B cell (primary cell): ENCODE measurements around the gene EXOC4. TPM values are rescaled to one million over a fixed set of nuclear protein-coding genes. Genes with fewer than 3 reads are reported as not detected.

Experiments
- ATAC-seq: fragments of 200-7000 bp; cut with Tn5 transposase; one replicate; pipeline ENCODE4 v1.10.0; 2021; ENCODE audit warnings: low read depth, mild to moderate bottlenecking, moderate number of reproducible peaks, moderate library complexity
- CTCF ChIA-PET: fragments of 350-600 bp; sonication (Branson Sonifier 250); formaldehyde crosslinking; loops from one replicate; lab custom pipeline; 2021; ENCODE audit warnings: antibody characterized with exemption, inconsistent platforms; lab: Charles Lee
- POLR2A ChIA-PET: fragments of 350-600 bp; sonication (Branson Sonifier 250); formaldehyde crosslinking; loops from one replicate; lab custom pipeline; 2021; ENCODE audit warnings: antibody characterized with exemption; lab: Charles Lee
- DNase-seq: peaks from one replicate; pipeline ENCODE4 v3.0.0; 2013
- H2AFZ ChIP-seq: 2 replicates; pipeline ENCODE4 v1.6.1; 2012; ENCODE audit warnings: mild to moderate bottlenecking, low read depth, low read length; ENCODE audit not compliant: insufficient read depth, poor library complexity, severe bottlenecking
- H3K27ac ChIP-seq, 2 donors: 1 replicate in 1 of 2; 2 replicates in 1 of 2; pipeline ENCODE4 v1.5.1; 2012 to 2013; ENCODE audit warnings: low read length in 2 of 2, mild to moderate bottlenecking in 2 of 2, moderate library complexity in 1 of 2
- H3K27me3 ChIP-seq, 4 experiments: fragments of 200-600 bp in 1 of 4; sonication (generic) in 1 of 4; replicated peaks in 1 of 4; 1 replicate in 2 of 4; 2 replicates in 2 of 4; pipeline versions ENCODE4 v1.6.1 to v1.7.0; 2013 to 2016; ENCODE audit warnings: low read length in 3 of 4, mild to moderate bottlenecking in 2 of 4, mixed read lengths in 1 of 4, moderate library complexity in 1 of 4; ENCODE audit not compliant: insufficient read depth in 4 of 4, control insufficient read depth in 3 of 4; ENCODE audit errors: control extremely low read depth in 1 of 4
- H3K36me3 ChIP-seq, 2 experiments: replicated peaks in 1 of 2; 1 replicate in 1 of 2; 2 replicates in 1 of 2; pipeline versions ENCODE4 v1.6.1 to v1.7.1; 2013; ENCODE audit warnings: low read length in 1 of 2; ENCODE audit not compliant: insufficient read depth in 2 of 2, control insufficient read depth in 1 of 2; ENCODE audit errors: control extremely low read depth in 1 of 2, extremely low read depth in 1 of 2
- H3K4me1 ChIP-seq, 2 donors: fragments of 200-600 bp in 1 of 2; sonication (generic) in 1 of 2; 1 replicate in 1 of 2; 2 replicates in 1 of 2; pipeline versions ENCODE4 v1.5.1 to v1.6.1; 2013 to 2017; ENCODE audit warnings: low read length in 2 of 2; ENCODE audit not compliant: control insufficient read depth in 2 of 2, insufficient read depth in 2 of 2
- H3K4me2 ChIP-seq: replicated peaks from 2 replicates; pipeline ENCODE3; 2012; ENCODE audit warnings: mild to moderate bottlenecking, low read depth, low read length; ENCODE audit not compliant: poor library complexity, severe bottlenecking
- H3K4me3 ChIP-seq, 5 experiments: fragments of 200-600 bp in 1 of 5; sonication (generic) in 1 of 5; 1 replicate in 3 of 5; 2 replicates in 2 of 5; pipeline versions ENCODE4 v1.5.1 to v1.7.0; 2011 to 2016; ENCODE audit warnings: low read length in 4 of 5, mild to moderate bottlenecking in 4 of 5, low read depth in 2 of 5, control low read depth in 1 of 5, moderate library complexity in 1 of 5; ENCODE audit not compliant: insufficient read depth in 1 of 5; ENCODE audit errors: control extremely low read depth in 1 of 5, extremely low read depth in 1 of 5
- H3K79me2 ChIP-seq: fragments of 200-600 bp; sonication (generic); one replicate; pipeline ENCODE4 v1.6.0; 2016; ENCODE audit warnings: low read length; ENCODE audit not compliant: control insufficient read depth, insufficient read depth
- H3K9ac ChIP-seq: fragments of 200-600 bp; sonication (generic); 2 replicates; pipeline ENCODE4 v1.6.1; 2017; ENCODE audit warnings: mild to moderate bottlenecking, low read length, moderate library complexity
- H3K9me3 ChIP-seq, 3 donors: one replicate each; pipeline versions ENCODE4 v1.6.1 to v1.7.1; 2013; ENCODE audit warnings: low read length in 2 of 3; ENCODE audit not compliant: control insufficient read depth in 2 of 3, insufficient read depth in 1 of 3; ENCODE audit errors: control extremely low read depth in 1 of 3
- H4K20me1 ChIP-seq: 2 replicates; pipeline ENCODE4 v1.6.0; 2012; ENCODE audit warnings: mild to moderate bottlenecking, low read length; ENCODE audit not compliant: insufficient read depth, control insufficient read depth, poor library complexity, severe bottlenecking
- H3K27ac Mint-ChIP-seq: one replicate; pipeline ENCODE4 v1.8.0; 2021; ENCODE audit warnings: mixed read lengths
- H3K27me3 Mint-ChIP-seq: one replicate; pipeline ENCODE4 v1.8.0; 2021; ENCODE audit warnings: mixed read lengths
- H3K4me1 Mint-ChIP-seq: one replicate; pipeline ENCODE4 v1.8.0; 2021; ENCODE audit warnings: mixed read lengths
- H3K4me3 Mint-ChIP-seq: one replicate; pipeline ENCODE4 v1.8.0; 2021; ENCODE audit warnings: mixed read lengths
- H3K9me3 Mint-ChIP-seq: one replicate; pipeline ENCODE4 v1.8.0; 2022; ENCODE audit warnings: mixed read lengths; ENCODE audit not compliant: insufficient read depth
- CTCF ChIP-seq: fragments of 200-600 bp; IDR thresholded peaks from one replicate; pipeline ENCODE4 v1.8.0; 2022; ENCODE audit warnings: antibody characterized with exemption, mild to moderate bottlenecking
- EZH2 ChIP-seq: IDR thresholded peaks from 2 replicates; pipeline ENCODE4 v1.6.1; 2012; ENCODE audit warnings: borderline replicate concordance, low read depth, mild to moderate bottlenecking, moderate library complexity, low read length; ENCODE audit not compliant: insufficient read depth, poor library complexity, severe bottlenecking
- WGBS: methylation state at CpG from one replicate; pipeline ENCODE4 v1.1.5; 2013; ENCODE audit warnings: missing lambda C conversion rate; ENCODE audit not compliant: insufficient coverage; 5-methylcytosine and 5-hydroxymethylcytosine counted together
- intact Hi-C: fragments of 100-400 bp; cut with micrococcal nuclease; formaldehyde crosslinking; loops from one replicate; pipeline ENCODE4 v1.10.0; 2022
- polyA plus RNA-seq: library from polyadenylated mRNA; depleted of rRNA; stranded (reverse); fragments of >200 nt; gene quantifications from 2 replicates; pipeline ENCODE4 v1.2.3, GENCODE V29; 2012
- total RNA-seq, 2 donors: library from RNA; stranded (reverse); fragments of 120-200 nt in 1 of 2; gene quantifications; 1 replicate in 1 of 2; 2 replicates in 1 of 2; pipeline versions ENCODE4 v1.2.3 to v1.2.4, GENCODE V29; 2013 to 2022

Gene EXOC4
- total and polyA plus RNA-seq, 2 donors (not counting 1 experiment from before 2014, with no cell fraction given): 16.7 to 135 TPM

GRCh38 chr7:133863362-133864061 lies 610.6 kb downstream of the EXOC4 start:
- Histone ChIP-seq H3K4me1 (no peaks in the 10 kb centered on the region), H3K79me2 (no peaks in the 10 kb centered on the region), H2AFZ (no peak overlapping the region), H3K9me3 (no peaks in the 10 kb centered on the region), H4K20me1 (no peaks in the 10 kb centered on the region), H3K9ac (no peak overlapping the region), H3K4me2 (no peak overlapping the region), H3K4me3 (no peak overlapping the region), H3K36me3 (no peaks in the 10 kb centered on the region), H3K27me3 (no peaks in the 10 kb centered on the region), H3K27ac (no peak overlapping the region)
- Mint-ChIP-seq H3K9me3 (no peaks in the 10 kb centered on the region), H3K27ac (no peak overlapping the region), H3K4me3 (no peak overlapping the region), H3K27me3 (no peaks in the 10 kb centered on the region), H3K4me1 (no peaks in the 10 kb centered on the region)
- TF ChIP-seq EZH2 (no peak), CTCF (no peak)
- intact Hi-C loops: no loop called here
- ChIA-PET CTCF (no interaction called here), POLR2A (no interaction called here)
- no CpG with 5 or more reads among the region's 1 CpG for WGBS
- no peak for ATAC-seq
- no peak for DNase-seq

- WGBS: no CpG with 5 or more reads among the region's 1 CpG
- H3K36me3 ChIP-seq: no peaks in the 10 kb centered on the region
- POLR2A ChIA-PET: no interaction called here
Measured at GRCh38 chr7:133869556-133869955, 616.7 kb downstream of the EXOC4 start.

More at GRCh38 chr7:133869556-133869955, 616.7 kb downstream of the EXOC4 start:
- Histone ChIP-seq H3K27ac (no peak overlapping the region), H4K20me1 (no peaks in the 10 kb centered on the region), H3K79me2 (no peaks in the 10 kb centered on the region), H3K9me3 (no peaks in the 10 kb centered on the region), H3K4me1 (no peaks in the 10 kb centered on the region), H3K9ac (no peak overlapping the region), H3K4me3 (no peak overlapping the region), H3K4me2 (no peak overlapping the region), H3K27me3 (no peaks in the 10 kb centered on the region), H2AFZ (no peak overlapping the region)
- H3K27ac Mint-ChIP-seq: no peak overlapping the region
- ATAC-seq (no peak), DNase-seq (no peak)
- no peaks in the 10 kb centered on the region for H3K9me3 Mint-ChIP-seq
- H3K4me3 Mint-ChIP-seq: no peak overlapping the region
- intact Hi-C loops: no loop called here
- no peaks in the 10 kb centered on the region for H3K27me3 Mint-ChIP-seq
- H3K4me1 Mint-ChIP-seq: no peaks in the 10 kb centered on the region
- CTCF ChIA-PET: no interaction called here
- no peak for TF ChIP-seq EZH2
- no peak for TF ChIP-seq CTCF
